Measurements from ENCODE around the gene TSR3.
"Not testable (repeated sequence)": the region's sequence is repeated elsewhere in the genome, so short reads cannot be mapped to it uniquely, and the experiment has no call there.

The TSR3 gene

DNA sequence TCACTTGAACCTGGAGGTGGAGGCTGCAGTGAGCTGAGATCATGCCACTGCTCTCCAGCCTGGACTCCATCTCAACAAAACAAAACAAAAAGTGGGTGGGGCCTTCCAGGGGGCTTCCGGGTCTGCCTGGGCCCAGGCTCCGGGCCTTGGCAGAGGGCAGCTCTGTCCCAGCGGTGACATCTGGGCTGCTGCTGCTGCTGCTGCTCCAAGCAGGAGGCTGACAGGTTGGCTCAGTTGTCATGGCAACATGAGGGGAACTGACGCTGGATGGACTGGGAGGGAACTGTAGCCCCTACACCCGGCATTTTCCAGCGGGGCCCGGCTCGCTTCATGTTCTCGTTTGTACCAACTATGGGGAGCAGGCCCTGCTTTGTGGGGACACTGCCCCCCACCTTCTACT lies 14.2 kb downstream of the TSR3 start:
- no peak for DNase-seq (ENCODE audit: low read depth)

DNA sequence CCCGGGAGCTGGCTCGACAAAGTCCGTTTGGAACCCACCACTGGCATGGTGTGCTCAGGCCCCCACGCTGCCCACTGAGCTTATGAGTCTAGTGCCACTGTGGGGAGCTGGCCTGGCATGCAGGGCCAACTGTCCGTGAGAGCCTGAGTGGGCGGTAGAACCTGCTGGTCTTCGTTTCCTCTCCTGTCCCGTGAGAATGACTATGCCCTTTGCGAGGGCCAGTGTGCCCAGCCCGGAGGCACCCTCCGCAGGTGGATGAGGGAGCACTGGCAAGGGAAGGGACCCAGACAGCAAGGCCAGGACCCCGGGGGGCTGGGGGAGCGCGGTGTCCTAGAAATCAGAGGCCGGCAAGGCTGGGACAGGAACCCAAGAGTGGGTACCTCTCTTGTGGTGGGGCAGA lies 15.1 kb downstream of the TSR3 start:
- no peak for DNase-seq (ENCODE audit: low read depth)

DNA sequence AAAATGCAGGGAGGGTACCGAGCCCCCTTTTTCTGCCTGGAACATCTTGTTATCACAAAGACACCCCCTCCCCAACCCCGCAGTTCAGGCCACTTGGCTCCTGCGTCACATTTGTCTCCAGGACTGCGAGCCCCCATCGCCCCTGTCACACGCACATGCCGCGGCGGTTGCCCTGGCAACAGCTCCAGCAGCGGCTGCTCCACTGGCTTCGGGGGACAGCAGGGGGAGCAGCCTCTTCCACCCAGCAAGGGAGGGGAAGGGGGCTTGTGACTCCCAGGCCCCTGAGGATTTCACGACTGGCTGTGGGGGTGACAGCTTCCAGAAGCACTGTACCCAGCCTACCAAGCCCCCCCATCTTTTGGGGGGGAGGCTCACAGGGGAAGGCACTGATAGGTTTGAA lies 15.7 kb downstream of the TSR3 start:
- DNase-seq (ENCODE audit: low read depth): no peak

DNA sequence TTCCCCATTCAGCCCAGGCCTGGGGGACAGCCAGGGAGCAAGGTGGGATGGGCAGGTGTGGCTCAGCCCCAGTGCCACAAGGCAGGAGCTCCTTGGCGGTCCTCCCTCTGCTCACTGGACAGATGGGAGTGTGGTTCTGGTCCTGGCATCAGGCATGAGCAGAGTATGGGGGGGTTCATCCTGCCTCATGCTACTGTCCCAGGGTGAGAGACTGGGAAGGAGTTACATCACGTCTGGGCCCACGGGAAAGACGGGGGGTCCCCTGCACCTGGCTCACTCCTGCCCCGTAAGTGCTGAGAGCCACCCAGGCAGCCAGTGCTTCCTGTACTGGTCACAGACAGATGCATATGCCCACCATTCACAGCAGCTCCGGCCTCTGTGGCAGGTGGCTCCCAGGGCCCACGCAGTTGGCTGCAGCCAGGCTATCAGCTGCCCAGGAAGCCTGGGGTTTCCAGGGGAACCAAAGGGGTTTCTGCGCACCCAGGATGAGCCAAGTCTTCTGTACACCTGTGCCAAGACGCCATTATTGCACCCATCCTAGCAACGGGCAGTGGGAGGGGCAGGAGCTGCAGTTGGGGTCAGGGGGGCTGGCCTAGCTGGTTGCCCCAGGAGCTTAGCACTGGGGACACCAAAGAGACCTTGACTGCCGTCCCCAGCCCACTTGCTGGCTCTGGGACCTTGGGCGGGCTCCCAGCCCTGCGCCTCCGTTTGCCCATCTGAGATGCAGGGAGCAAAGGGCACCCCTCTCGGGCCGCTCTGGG lies 16.3 kb downstream of the TSR3 start:
- DNase-seq (ENCODE audit: low read depth): no peak

DNA sequence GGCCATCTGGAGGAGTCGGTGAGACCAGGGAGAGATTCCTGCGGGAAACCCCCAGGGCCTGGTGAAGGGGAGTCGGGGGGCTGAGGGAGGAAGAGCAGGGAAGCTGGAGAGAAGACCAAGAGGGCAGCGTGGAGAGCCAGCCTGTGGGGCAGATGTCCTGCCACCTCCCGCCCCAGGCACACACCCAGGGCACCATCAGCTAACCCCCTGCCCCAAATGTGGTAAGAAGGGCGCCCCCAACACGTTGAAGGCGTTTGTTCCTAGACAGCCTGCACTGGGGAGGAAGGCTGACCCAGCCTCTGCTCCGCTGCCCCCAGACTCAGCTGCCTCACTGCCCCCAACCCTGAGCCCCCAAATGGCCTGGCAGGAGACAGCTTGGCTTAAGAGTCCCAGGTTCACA lies 16.9 kb downstream of the TSR3 start:
- DNase-seq (ENCODE audit: low read depth): no peak

DNA sequence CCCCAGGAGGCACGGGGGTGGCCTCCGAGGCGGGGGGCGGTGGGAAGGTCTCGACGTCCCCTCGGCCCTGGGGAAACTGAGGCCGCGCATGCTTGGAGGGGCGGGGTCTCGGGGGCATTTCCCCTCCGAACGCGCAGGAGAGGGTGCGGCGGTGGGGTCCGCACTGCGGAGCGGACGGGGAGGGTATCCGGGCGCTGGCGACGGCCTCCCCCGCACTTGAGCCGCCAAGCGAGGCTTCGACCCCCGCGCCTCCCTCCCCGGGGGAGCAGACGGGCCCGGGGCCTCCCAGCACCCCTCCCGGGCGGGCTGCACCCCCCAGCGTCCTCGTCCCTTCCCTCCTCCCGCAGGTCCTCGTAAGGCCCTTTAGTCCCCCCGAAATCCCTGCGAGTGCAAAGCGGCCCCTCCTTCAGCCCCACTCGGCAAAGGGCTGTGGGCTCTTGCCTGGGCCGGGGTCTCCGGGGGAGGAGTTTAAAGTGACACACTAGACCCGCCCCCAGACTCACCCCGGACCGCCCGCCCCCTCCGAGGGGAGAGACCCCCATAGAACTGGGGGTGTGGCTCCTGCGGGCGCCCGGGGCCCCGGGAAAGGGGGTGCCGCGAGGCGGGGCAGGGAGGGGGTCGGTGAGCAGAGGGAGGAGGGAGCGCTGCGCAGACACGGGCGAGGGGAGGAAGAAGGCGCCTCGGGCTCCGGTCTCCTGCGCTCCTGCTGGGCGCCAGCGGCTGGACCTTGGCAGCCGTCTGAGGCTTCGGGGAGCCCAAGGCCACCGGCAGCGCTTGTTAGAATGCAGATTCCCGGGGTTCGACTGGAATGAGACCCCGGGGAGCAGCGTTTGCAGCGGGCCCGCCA lies 17.6 kb downstream of the TSR3 start:
- no peak for DNase-seq (ENCODE audit: low read depth)

DNA sequence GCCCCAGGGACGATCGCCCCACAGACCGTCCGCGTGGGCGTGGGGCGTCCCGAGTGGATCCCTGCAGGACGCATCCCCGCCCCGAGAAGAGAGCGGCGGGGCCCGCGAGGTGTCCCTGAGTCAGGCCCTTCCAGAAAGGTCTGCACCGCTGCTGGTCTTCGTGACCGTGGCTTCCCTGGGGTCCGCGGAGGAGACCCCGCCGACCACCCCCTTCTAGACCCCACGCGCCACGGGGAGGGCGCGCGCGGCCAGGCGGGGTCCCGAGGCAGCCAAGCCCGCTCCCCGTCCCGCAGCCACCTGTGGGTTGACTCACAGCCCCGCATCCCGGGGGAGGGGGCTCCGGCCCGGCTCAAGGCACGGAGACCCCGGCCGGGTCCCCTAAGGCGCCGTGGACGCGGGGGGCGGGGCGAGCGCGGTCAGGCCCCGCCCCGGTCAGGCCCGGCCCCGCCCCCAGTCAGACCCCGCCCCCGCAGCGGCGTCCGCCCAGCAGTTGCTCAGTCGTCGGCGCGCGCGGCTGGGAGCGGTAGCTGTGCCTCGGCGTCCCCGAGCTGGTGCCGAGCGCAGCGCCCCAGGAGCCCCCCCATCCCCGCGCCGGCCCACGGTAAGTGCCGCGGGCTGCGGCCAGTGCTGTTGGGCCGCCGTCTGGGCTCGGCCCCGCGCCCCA lies 18.4 kb downstream of the TSR3 start, which contains the start of gene BAIAP3:
Gene BAIAP3 (plus strand): TSS at position 497 of the 664 bp plus-strand sequence. CDS start 4,905 bp downstream, outside the sequence.
- no peak for DNase-seq (ENCODE audit: low read depth)

DNA sequence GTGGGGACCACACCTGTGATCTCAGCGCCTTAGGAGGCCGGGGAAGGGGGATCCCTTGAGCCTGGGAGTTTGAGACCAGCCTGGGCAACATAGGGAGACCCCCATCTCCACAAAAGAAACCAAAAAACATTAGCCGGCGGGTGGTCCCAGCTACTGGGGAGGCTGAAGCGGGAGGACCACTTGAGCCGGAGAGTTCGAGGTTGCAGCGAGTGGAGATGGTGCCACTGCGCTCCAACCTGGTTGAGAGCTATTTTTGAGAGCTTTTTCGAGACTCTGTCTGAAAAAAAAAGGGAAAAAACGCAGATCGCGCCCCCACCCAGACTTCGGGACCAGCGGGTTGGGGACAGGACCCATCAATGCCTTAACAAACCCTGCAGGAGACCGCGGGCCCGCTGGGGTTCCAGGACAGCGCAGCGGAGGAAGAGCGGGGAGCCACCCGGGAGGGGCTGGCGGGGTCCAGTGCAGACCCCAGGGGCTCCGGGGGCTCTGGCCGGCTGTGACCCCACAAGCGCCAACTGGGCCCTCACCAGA lies 19.0 kb downstream of the TSR3 start:
- DNase-seq (ENCODE audit: low read depth): no peak

DNA sequence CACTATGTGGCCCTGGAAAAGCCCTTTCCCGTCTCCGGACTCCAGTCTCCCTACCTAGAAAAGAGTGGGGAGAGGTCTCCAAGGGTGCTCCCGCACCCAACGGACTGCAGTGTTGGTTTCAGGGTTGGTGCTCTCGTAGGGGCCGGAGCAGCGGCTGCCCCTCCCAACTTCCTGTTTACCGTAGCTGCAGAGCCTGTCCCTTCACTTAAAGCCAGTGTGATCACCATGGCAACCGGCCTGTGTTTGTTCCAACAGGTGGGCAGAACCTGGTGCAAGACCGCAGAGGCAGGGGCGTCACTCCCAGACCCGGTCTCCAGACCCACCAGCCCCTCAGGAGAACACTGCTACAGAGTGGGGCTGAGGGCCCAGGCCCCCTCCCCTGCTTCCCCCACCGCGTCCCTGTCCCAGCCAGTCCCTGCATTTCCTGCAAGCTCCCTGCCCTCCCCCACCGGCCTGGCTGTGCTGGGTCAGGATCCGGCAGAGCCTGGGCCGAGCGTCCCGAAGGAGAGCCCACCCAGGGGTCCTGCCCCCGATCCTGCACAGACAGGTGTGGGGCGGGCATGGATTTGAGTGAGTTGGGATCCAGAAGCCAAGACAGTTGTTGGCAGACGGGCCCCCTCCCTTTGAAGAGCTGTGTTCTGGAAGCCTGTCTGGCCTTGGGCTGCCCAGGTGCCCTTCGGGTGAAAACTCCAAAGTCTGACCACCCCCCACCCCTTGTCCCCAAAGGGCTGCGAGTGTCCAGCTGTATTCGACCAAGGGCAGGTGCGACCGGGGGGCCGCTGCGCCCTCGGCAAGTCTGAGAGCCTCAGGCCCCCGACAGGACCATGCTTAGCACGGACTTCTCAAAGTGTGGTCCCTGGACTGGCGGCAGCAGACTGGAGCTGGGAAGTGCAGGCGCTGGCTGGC lies 19.7 kb downstream of the TSR3 start:
- DNase-seq (ENCODE audit: low read depth): no peak

DNA sequence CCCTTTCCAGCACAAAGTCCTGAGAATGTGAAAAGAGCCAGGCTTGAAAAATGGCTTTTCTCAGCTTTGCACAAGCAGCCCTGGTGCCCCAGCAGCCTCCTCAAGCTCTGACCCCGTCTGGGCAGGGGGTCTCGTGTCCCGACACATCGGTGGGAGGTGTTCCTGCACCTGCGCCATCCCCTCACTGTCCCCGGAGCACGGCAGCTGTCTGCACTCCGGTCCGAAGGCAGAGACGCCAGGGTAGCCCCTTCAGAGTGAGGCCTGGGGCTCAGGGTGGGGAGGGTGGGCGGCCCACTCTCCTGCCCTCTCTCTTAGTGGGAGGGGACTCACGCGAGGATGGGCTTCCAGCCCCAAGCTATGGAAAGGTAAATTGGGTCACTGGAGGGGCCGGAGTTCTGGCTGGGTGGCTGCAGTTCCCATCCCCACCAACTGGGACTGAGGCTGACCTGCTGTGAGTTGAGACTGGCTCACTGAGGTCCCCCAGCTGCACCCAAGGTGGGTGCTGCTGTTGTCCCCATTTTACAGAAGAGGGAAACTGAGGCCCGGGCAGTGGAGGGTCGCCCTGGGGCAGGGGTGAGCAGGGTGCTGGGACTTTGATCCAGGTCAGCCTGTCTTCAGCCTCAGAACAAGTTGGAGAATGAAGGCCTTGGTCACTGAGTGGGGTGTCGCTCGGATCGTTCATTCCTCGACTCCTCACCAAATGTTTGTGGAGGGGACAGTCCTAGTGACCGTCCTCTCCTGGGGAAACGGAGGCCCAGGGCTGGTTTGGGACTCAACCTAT lies 20.6 kb downstream of the TSR3 start:
- no peak for DNase-seq (ENCODE audit: low read depth)

DNA sequence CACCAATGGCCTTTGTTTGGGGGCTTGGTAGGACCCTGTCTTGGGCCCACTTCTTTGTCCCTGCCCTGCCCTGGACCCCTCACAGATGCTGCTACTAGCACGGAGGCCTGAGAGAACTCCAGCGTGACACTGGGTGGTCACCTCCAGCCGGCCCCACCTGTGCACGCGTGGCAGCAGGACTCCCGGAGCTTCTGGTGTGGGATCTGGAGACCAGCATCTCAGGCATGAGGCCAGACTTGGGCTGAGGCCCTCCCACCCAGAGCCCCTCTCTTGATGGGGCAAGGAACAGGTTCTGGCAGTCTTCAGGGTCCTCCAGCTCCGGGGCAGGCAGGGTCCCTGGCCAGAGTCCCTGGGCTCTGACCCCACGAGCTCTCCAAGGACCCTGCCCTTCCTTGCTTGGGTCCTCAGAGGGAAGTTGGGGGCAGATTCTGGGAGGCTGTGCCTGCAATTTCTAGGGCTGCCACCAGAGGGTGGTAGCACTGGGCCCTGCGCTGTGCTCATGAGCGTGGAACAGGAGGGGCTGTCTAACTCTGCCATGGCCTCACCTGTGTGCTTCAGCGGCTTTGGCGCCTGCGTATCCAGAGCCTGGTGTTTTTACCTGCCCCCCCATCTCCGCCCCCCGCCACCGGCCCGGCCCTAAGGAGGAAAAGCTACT lies 21.3 kb downstream of the TSR3 start:
- no peak for DNase-seq (ENCODE audit: low read depth)

DNA sequence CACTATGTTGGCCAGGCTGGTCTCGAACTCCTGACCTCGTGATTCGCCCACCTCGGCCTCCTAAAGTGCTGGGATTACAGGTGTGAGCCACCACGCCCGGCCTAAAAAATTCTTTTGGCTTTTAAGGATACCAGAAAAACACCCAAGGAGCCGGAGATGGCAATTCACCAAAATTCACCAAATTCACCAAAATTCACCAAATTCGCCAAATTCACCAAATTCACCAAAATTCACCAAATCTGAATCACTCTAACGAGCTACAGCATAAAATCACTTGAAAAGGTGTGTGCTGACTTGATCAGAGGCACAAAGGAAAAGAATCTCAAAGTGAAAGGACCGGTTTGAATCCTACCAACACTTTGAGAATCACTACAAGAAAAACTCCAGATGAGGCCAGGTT lies 22.7 kb downstream of the TSR3 start:
- DNase-seq (ENCODE audit: low read depth): not testable (repeated sequence)

DNA sequence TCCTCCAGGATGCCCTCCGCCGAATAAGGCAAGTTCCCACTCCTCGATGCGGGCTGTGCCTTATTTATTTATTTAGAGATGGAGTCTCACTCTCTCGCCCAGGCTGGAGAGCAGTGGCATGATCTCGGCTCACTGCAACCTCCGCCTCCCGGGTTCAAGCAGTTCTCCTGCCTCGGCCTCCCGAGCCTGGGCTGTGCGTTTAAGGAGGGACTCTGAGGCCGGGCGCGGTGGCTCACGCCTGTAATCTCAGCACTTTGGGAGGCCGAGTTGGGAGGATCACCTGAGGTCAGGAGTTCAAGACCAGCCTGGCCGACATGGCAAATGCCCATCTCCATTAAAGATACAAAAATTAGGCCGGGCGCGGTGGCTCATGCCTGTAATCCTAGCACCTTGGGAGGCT lies 23.5 kb downstream of the TSR3 start:
- not testable (repeated sequence) for DNase-seq (ENCODE audit: low read depth)

DNA sequence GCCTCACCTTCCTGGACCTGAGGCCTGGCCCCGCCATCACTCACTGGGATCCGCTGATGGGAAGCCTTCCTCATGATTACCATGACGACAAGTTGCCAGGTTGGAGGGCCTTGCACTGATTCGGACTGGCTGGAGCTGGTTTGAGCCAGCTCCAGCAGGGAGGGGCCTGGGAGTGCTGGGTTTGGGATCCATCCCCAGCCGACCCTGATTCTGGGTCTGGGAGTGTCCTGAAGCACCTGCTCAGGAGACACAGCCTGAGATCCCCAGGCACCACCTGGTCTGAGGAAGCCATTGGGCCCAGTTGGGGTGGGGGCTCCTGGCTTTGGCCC lies 24.1 kb downstream of the TSR3 start:
- no peak for DNase-seq (ENCODE audit: low read depth)

DNA sequence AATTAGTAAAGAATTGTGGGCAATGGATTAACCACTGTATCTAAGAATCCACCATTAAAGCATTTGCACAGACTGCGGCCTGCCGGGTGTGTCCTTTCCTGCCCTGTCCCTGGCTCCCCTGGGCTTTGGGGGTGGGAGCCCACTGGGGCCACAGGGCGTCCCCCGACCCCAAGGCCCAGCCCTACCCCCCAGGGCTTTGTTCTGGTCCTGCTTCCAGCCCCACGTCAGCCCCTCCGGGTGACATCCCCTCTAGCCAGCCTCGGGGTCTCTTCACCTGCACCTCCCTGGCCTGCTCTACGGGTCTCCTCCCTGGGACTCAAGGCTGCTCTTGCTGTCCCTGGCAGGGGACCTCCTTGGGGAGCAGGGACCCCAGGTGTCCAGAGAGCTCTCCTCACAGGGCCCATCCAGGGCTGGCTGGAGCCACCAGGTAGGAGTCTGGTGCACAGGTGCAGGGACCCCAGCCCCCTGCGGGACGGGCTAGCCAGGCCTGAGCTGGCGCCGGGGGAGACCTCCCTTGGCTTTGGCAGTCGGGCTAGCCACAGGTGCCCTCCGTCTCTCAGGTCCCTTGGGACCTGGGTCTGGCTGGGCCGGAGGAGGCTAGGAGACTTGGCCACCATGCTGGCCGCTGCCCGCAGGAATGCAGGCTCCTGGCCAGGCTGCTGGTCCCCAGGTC lies 24.6 kb downstream of the TSR3 start:
- no peak for DNase-seq (ENCODE audit: low read depth)

DNA sequence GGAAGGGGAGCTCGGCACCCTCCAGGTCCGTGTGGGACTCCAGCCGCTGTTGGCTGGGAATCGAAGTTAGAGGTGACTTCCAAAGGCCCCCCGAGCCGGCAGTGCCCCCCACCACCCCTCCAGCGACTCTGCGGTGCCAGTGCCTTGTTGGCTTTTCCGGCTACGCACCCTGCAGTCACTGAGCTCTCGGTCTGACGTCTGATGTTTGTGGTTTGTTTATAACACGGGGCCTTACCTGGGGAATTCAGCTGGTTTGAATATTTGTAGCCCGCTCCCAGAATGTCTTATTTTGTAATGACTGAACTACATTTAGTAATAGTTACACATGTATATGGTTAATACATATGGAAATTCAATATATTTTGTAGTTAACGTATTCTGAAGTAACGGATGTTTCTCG lies 25.3 kb downstream of the TSR3 start:
- no peak for DNase-seq (ENCODE audit: low read depth)

DNA sequence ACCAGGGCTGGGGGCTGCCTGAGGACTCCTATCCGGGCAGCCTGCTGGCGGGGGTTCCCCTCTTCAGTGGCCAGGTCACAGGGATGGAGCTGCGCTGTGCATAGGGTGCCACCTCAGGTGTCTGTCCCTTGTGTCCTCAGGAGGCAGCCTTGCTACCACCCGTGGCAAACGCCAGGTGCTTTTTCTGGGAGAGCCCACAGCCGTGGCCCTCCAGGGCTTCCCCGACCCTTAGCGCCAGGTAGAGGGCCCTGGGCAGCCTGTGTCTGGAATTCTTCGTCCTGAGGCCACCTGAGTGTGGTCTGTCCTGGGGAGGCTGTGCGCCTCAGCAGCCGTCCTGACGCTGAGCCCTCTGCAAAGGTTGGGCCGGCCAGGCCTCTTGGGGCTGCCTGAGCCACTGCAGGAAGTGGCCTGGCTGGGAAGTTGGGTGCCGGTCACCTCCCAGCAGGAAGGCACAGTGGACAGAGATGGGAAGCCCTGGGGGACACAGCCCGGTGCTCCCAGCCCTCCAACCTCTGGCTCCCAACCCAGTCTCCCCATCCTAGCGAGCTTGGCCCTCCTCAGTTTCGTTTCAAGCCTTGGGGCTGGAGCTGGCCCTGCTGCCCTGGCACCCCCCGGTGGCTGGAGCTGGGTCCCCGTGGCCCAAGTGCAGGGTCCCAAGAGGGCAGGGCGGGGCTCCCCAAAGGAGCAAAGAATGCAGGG lies 25.9 kb downstream of the TSR3 start:
- no peak for DNase-seq (ENCODE audit: low read depth)

DNA sequence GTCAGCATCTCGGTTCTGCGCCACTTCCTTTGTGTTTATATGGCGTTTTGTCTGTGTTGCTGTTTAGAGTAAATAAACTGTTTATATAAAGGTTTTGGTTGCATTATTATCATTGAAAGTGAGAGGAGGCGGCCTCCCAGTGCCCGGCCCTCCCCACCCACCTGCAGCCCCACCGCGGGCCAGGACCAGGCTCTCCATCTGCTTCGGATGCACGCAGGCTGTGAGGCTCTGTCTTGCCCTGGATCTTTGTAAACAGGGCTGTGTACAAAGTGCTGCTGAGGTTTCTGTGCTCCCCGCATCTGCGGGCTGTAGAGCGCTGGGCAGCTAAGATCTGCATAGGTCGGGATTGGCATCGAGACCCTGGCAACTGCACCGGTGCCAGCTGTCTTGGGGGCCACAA lies 26.4 kb downstream of the TSR3 start:
- no peak for DNase-seq (ENCODE audit: low read depth)

DNA sequence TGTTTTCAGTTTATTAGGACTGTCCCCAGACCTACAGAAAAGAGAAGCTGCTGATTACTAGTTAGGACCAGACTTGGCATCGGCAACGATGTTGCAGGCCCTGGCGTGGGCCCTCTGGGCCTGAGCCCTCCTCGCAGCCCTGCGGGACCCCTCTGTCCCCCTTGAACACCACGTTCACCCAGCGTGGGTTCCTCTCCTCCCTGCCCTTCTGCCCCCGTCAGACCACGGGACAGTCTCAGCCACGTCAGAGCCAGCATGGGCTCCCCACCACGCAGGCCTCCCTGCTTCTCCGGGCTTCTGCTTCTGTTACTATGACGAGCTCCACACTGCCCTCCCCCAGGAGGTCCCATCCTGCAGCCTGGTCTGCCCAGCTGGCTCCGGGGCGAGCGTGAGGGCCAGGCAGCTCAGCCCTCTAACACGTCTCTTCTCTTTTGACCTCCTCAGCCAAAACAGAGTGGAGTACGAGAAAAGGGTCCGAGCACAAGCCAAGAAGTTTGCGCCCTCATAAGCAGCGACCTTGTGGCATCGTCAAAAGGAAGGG lies 27.3 kb downstream of the TSR3 start:
- DNase-seq (ENCODE audit: low read depth): no peak
